ENCODE measurements around the gene KCNQ1OT1. TPM values are rescaled to one million over a fixed set of nuclear protein-coding genes. Genes with fewer than 3 reads are reported as not detected.
A peak's percentile ranks its signal among the peaks of the same experiment; 100 is the strongest.

The KCNQ1OT1 gene
- total and polyA plus RNA-seq, 2 experiments from 2014 or later = 2.3 to 8.8 TPM

DNA sequence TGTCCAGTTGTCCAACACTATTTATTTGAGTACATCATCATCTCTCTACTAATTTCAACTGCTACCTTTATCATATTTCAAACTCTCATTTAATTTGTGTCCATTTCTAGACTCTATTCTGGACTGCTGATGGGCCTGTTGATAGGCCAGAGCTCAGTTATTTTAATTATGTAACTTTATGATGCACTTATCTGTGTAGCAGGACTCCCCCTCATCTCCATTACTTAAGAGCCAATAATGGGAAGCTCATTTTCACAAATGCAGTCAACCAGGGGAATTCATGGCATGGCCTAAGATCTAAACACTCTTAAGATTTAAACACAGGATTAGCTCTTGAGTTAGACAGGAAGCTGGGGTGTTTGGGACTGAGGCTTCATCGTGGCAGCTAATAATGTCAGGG, 21.4 kb downstream of the KCNQ1OT1 start:
- no peaks in the 10 kb centered on the region for H3K27me3 ChIP-seq
- TF ChIP-seq, protein P1, sequence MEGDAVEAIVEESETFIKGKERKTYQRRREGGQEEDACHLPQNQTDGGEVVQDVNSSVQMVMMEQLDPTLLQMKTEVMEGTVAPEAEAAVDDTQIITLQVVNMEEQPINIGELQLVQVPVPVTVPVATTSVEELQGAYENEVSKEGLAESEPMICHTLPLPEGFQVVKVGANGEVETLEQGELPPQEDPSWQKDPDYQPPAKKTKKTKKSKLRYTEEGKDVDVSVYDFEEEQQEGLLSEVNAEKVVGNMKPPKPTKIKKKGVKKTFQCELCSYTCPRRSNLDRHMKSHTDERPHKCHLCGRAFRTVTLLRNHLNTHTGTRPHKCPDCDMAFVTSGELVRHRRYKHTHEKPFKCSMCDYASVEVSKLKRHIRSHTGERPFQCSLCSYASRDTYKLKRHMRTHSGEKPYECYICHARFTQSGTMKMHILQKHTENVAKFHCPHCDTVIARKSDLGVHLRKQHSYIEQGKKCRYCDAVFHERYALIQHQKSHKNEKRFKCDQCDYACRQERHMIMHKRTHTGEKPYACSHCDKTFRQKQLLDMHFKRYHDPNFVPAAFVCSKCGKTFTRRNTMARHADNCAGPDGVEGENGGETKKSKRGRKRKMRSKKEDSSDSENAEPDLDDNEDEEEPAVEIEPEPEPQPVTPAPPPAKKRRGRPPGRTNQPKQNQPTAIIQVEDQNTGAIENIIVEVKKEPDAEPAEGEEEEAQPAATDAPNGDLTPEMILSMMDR (IDR thresholded peaks at IDR 0.05; ENCODE audit: low read depth, low read length) = no peak
- no peaks in the 10 kb centered on the region for H3K36me3 ChIP-seq
- peaks cover 23% of the 10 kb centered on the region for H3K4me1 ChIP-seq (ENCODE audit: low read depth)
- DNase-seq (ENCODE audit: low read depth in 1 of 2, low spot score in 1 of 2) = no peak
- H3K27ac ChIP-seq = no peak overlapping the region
- H3K9me3 ChIP-seq (ENCODE audit: low read depth) = no peaks in the 10 kb centered on the region
- H3K4me3 ChIP-seq = no peak overlapping the region

DNA sequence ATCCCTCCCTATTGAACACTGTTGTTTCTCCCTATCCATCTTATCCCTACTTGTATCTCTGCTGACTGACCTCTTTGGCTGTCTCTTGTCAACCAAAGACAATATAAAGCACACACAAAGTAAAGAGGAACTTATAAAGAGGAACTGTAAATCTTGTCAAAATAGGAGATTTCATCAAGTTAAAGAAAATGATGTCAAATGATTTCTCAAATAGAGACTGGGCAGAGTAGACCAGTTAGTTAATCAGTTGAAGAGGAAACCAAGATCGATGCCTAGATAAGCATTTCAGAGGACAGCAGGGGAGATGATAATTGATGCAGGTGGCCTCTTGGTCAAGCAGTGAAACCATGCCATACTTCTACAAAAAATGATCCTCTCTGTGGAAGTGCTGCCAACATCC, 22.7 kb downstream of the KCNQ1OT1 start:
- no peak overlapping the region for H3K4me3 ChIP-seq
- peaks cover 23% of the 10 kb centered on the region for H3K4me1 ChIP-seq (ENCODE audit: low read depth)
- H3K27me3 ChIP-seq = no peaks in the 10 kb centered on the region
- TF ChIP-seq, protein P1 (IDR thresholded peaks at IDR 0.05; ENCODE audit: low read depth, low read length) = no peak
- no peak overlapping the region for H3K27ac ChIP-seq
- no peaks in the 10 kb centered on the region for H3K36me3 ChIP-seq
- no peak for DNase-seq (ENCODE audit: low read depth in 1 of 2, low spot score in 1 of 2)
- no peaks in the 10 kb centered on the region for H3K9me3 ChIP-seq (ENCODE audit: low read depth)

DNA sequence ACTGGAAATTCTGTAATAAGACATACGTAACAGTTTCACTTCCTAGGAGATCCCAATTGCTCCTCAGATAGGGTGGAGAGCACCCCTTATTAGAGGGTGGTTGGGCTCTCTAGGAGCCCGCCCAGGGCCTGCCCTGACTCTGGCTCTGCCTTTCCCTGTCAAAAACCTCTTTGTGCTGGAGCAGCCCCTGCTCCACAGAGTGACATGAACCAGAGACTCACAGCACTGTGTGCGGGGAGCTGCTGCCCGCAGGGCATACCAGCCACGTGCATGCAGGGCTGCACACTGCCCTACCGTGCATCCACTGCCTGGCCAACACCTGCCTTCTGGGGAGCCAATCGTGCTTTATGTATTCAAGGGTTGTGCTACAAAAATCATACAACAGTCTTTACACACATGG, 24.3 kb downstream of the KCNQ1OT1 start:
- Histone ChIP-seq H3K36me3 (no peaks in the 10 kb centered on the region), H3K4me1 (ENCODE audit: low read depth) (peaks cover 23% of the 10 kb centered on the region), H3K4me3 (no peak overlapping the region), H3K9me3 (ENCODE audit: low read depth) (no peaks in the 10 kb centered on the region), H3K27me3 (no peaks in the 10 kb centered on the region), H3K27ac (peak overlapping the region; percentile 52)
- peak in 1 of 2 donors; percentile 66 for DNase-seq (ENCODE audit: low read depth in 1 of 2, low spot score in 1 of 2)
- TF ChIP-seq, protein P1 (IDR thresholded peaks at IDR 0.05; ENCODE audit: low read depth, low read length) = no peak

DNA sequence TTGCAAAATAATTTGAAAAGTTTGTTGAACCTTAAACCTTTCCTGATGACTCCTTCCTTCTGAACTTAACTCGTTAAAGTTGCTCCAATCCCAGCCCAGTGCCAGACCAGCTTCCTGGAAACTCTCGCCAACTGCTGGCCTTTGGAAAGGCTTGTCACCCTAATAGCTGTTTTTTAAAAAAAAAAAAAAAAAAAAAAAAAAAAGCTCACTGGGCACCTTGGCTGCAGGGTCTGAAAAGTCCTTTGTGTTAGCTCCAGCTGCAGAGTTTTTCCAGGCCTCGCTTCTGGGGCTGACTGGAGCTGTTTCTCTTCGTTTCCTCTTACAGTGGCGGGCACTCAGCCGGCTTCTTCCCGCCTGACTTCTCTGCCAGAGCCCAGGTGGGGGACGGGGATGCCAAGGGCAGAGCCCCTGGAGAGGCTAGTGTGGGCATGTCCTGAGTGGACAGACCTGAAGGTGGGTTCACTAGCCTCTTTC, 25.1 kb downstream of the KCNQ1OT1 start:
- no peaks in the 10 kb centered on the region for H3K27me3 ChIP-seq
- DNase-seq (ENCODE audit: low read depth in 1 of 2, low spot score in 1 of 2) = no peak

DNA sequence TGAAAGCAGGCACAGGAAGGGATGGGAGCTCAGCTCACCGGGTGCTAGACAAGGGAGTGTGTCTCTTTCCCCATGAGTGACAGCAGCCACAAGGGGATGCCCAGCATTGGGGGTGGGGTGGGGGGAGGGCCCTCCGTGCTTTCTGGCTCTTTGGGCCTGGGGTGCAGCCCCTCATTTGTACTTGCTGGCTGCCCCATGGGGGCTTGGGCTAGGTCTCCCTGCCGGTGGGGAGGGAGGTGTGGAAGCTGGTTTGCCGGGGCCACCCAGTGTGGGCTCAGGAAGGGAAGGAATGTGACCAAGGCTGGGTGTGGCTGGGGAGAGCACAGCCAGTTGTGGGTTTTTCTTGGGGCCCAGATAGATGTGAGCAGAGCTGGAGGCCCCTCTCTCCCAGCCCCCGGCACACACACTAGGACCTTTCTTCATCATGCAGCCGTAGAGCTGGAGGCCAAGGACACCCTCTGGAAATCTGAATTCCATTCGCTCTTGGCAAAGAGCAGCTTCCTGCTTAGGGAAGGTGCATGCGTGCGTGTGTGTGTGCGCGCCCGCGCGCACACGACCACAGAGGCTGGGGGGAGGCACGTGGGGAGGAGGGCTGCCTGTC, 25.8 kb downstream of the KCNQ1OT1 start:
- Histone ChIP-seq H3K4me1 (ENCODE audit: low read depth) (peaks cover 23% of the 10 kb centered on the region), H3K36me3 (no peaks in the 10 kb centered on the region), H3K4me3 (no peak overlapping the region), H3K27me3 (no peaks in the 10 kb centered on the region), H3K27ac (no peak overlapping the region), H3K9me3 (ENCODE audit: low read depth) (no peaks in the 10 kb centered on the region)
- peak in 1 of 2 donors; percentile 15 for DNase-seq (ENCODE audit: low read depth in 1 of 2, low spot score in 1 of 2)
- TF ChIP-seq, protein P1 (IDR thresholded peaks at IDR 0.05; ENCODE audit: low read depth, low read length) = no peak

More for the DNA sequence above, 25.1 kb downstream of the KCNQ1OT1 start:
- TF ChIP-seq, protein P1 (IDR thresholded peaks at IDR 0.05; ENCODE audit: low read depth, low read length) = no peak
- no peaks in the 10 kb centered on the region for H3K36me3 ChIP-seq
- H3K4me3 ChIP-seq = no peak overlapping the region
- H3K4me1 ChIP-seq (ENCODE audit: low read depth) = peaks cover 23% of the 10 kb centered on the region
- no peaks in the 10 kb centered on the region for H3K9me3 ChIP-seq (ENCODE audit: low read depth)
- H3K27ac ChIP-seq = peak overlapping the region; percentile 52

Data from cardiac muscle cell (in vitro differentiated cells and primary cell).